Prostate gland (tissue), 2 donors: ENCODE measurements around the gene GDI1. TPM values are rescaled to one million over a fixed set of nuclear protein-coding genes. Genes with fewer than 3 reads are reported as not detected.

Experiments used
- DNase-seq: peaks from one replicate; pipeline ENCODE4 v3.0.0-alpha.2; 2019; ENCODE audit warnings: low spot score
- H3K27ac ChIP-seq, 2 donors: fragments of 200-600 bp; sonication (generic); 2 replicates each; pipeline ENCODE4 v1.5.1; 2017 to 2019
- H3K27me3 ChIP-seq: fragments of 200-600 bp; sonication (generic); replicated peaks from 2 replicates; pipeline ENCODE4 v1.5.1; 2019; ENCODE audit not compliant: insufficient read depth
- H3K36me3 ChIP-seq, 2 donors: fragments of 200-600 bp; sonication (generic); 1 replicate in 1 of 2; 2 replicates in 1 of 2; pipeline versions ENCODE4 v1.5.1 to v1.8.1; 2017 to 2019
- H3K4me1 ChIP-seq: fragments of 200-600 bp; sonication (generic); replicated peaks from 2 replicates; pipeline ENCODE4 v1.5.1; 2019
- H3K4me3 ChIP-seq, 2 donors: fragments of 200-600 bp; sonication (generic); 2 replicates each; pipeline ENCODE4 v1.5.1; 2017 to 2019
- H3K9me3 ChIP-seq: fragments of 200-600 bp; sonication (generic); 2 replicates; pipeline ENCODE4 v1.5.1; 2017
- POLR2A ChIP-seq: fragments of 450-650 bp; IDR thresholded peaks from one replicate; pipeline ENCODE4 v1.6.1; 2016; ENCODE audit warnings: antibody characterized with exemption, mild to moderate bottlenecking
- POLR2AphosphoS5 ChIP-seq: sonication (generic); formaldehyde crosslinking; IDR thresholded peaks from one replicate; pipeline ENCODE4 v1.6.1; 2017; ENCODE audit warnings: antibody characterized with exemption
- WGBS: methylation state at CpG from one replicate; pipeline ENCODE4 v1.1.5; 2018; 5-methylcytosine and 5-hydroxymethylcytosine counted together
- intact Hi-C: fragments of 100-400 bp; cut with DNase I; formaldehyde crosslinking; loops from one replicate; pipeline ENCODE4 v1.14.2; 2022
- total RNA-seq, 2 donors: library from RNA; depleted of rRNA; stranded (reverse); fragments of >200 nt; gene quantifications; one replicate each; pipeline ENCODE4 v1.1.0, GENCODE V29; 2016
- TF ChIP-seq, protein P1 (sequence below), 4 experiments: fragments of 200-600 bp in 2 of 4; fragments of 450-650 bp in 2 of 4; sonication (generic) in 2 of 4; IDR thresholded peaks; 1 replicate in 3 of 4; 2 replicates in 1 of 4; pipeline ENCODE4 v1.5.1; 2016 to 2019; ENCODE audit warnings: antibody characterized with exemption in 4 of 4, mild to moderate bottlenecking in 2 of 4, moderate library complexity in 2 of 4

The GDI1 gene
- total RNA-seq, 2 donors from 2014 or later: 52.9 to 148 TPM

DNA sequence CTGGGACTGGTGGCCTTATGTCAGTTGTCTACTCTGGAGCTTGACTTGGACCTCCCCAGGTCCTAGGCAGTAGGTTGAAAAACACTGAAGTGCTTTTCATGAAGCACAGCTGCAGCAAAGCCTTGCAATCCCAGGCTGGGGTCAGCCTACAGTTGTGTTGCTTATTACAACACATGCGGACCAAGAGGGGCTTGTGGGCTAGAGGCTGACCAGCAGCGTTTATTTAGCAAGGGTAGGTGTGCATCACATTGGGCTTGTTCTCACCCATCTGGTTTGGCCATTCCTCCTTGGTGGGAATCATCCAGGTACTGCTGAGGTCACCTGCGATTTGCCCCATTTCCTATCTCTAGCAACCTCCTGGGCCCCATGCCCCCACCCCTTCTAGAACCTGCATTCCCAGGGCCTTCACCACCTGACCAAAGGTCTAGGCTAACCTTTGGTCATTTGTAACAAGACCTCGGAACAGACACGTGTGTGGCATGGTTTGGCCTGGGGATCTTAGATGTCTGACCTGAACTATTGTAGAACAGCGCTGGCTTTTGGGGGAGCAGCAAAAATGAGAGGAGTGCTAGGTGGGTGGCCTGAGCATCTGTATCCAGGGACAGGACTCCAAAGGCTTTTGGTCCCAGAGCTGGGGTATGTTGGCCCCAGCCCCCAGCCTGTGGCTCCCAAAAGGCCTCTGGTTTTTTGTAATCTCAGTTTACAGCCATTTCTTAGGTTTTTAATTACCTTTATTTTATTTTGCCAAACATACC is 35.7 kb upstream of the GDI1 start:
- intact Hi-C loops: loop anchor here (5.0 kb wide), 1 partner anchor 36 kb away; the partner anchor contains the start of gene GDI1
- Histone ChIP-seq H3K9me3 (no peaks in the 10 kb centered on the region), H3K27me3 (no peaks in the 10 kb centered on the region), H3K36me3 (no peaks in the 10 kb centered on the region), H3K4me1 (no peaks in the 10 kb centered on the region), H3K27ac (peak overlapping the region; percentile 27 to 63), H3K4me3 (no peak overlapping the region)
- no peak for DNase-seq
- TF ChIP-seq, protein P1, sequence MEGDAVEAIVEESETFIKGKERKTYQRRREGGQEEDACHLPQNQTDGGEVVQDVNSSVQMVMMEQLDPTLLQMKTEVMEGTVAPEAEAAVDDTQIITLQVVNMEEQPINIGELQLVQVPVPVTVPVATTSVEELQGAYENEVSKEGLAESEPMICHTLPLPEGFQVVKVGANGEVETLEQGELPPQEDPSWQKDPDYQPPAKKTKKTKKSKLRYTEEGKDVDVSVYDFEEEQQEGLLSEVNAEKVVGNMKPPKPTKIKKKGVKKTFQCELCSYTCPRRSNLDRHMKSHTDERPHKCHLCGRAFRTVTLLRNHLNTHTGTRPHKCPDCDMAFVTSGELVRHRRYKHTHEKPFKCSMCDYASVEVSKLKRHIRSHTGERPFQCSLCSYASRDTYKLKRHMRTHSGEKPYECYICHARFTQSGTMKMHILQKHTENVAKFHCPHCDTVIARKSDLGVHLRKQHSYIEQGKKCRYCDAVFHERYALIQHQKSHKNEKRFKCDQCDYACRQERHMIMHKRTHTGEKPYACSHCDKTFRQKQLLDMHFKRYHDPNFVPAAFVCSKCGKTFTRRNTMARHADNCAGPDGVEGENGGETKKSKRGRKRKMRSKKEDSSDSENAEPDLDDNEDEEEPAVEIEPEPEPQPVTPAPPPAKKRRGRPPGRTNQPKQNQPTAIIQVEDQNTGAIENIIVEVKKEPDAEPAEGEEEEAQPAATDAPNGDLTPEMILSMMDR (IDR thresholded peaks at IDR 0.05): no peak
- TF ChIP-seq POLR2AphosphoS5 (no peak), POLR2A (no peak)
- WGBS: 18% methylated on average over 5 of the region's 6 CpGs

DNA sequence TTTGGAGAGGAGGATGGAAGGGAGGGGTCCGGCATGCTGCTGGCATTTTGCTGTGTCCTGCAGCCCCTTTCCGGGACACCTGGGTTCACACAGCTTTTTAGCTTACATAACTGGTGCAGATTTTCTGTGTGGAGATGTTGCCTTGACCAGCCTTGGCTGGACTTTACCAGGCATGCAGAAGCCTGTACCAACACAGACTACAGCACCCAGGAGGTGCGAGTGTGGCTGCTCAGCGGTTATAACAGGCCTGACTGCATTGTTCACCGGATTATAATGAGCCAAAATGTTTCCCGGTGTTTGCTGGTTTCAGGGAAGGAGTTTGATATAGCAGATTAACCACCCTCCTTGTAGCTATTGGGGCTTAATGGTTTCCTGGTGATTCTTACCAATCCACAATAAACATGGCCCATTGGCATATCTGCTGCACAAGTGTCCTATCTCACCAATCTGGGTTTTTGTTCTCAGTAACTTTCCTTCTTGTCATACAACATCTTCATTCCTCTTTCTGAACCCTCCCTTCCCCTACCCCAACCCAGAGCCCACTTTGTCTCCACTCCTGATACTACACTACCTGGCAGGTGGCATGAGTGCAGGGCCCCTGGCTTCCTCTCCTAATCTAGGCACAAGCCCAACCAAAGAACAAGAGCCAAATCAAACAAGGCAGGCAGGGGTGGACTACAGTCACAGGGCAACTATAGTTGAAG is 34.9 kb upstream of the GDI1 start:
- intact Hi-C loops: loop anchor here (5.0 kb wide), 1 partner anchor 35 kb away; the partner anchor contains the start of gene GDI1
- TF ChIP-seq, protein P1 (IDR thresholded peaks at IDR 0.05): no peak
- TF ChIP-seq POLR2AphosphoS5: peak; percentile 53
- no peaks in the 10 kb centered on the region for H3K36me3 ChIP-seq
- no peak overlapping the region for H3K4me3 ChIP-seq
- peak overlapping the region; percentile 46 to 63 for H3K27ac ChIP-seq
- WGBS: 26% methylated on average over 6 of the region's 6 CpGs
- peak; percentile 30 for DNase-seq
- H3K4me1 ChIP-seq: no peaks in the 10 kb centered on the region
- no peaks in the 10 kb centered on the region for H3K27me3 ChIP-seq
- H3K9me3 ChIP-seq: no peaks in the 10 kb centered on the region

DNA sequence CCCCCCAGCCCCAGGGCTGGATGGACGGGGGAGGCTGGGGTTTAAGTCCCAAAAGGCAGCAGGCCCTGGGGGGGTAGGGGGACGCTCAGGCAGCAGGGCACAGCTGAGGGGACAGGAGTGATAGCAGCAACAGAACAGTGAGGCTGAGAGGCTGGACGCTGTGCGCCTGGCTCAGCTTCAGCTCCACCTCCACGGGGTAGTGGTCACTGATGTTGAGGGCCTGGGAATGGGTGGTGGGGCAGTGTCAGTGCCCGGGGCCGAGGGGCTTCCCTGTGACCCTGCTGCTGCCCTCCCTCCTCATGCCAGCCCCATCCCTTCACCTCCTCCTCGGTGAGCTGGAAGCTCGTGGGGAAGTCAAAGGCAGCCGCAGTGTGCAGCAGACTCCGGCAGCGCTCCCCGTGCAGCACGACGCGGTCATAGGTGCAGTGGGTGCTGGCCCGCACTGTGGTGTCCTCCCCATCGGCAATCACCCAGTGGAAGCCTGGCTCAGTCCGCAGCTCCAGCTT is 34.3 kb upstream of the GDI1 start:
- no peak overlapping the region for H3K4me3 ChIP-seq
- no peaks in the 10 kb centered on the region for H3K9me3 ChIP-seq
- H3K36me3 ChIP-seq: no peaks in the 10 kb centered on the region
- no peak for DNase-seq
- WGBS: no CpG with 5 or more reads among the region's 19 CpGs
- H3K27me3 ChIP-seq: no peaks in the 10 kb centered on the region
- intact Hi-C loops: loop anchor here (5.0 kb wide), 1 partner anchor 35 kb away; the partner anchor contains the start of gene GDI1
- peak overlapping the region; percentile 46 to 63 for H3K27ac ChIP-seq
- no peaks in the 10 kb centered on the region for H3K4me1 ChIP-seq
- TF ChIP-seq POLR2AphosphoS5 (no peak), POLR2A (no peak)
- TF ChIP-seq, protein P1 (IDR thresholded peaks at IDR 0.05): no peak

DNA sequence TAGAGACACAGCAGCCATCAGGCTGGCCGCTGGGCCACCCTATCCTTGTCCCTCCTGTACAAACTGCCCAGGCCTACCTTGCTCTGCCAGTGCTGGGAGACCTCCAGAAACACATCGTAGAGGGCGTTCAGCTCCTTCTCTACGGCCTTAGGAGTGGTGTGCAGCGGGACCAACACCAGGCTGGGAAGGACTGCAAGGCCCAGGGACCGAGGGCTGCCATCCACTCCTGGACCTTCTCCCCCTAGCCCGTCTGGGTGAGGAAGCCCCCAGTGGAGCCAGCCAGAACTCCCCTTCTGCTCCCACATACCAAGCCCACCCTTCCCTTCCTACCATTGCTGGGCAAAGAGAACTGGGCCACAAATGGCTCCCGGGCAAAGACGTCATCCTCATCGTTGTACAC is 33.8 kb upstream of the GDI1 start:
- Histone ChIP-seq H3K4me3 (no peak overlapping the region), H3K36me3 (no peaks in the 10 kb centered on the region), H3K9me3 (no peaks in the 10 kb centered on the region), H3K27me3 (no peaks in the 10 kb centered on the region), H3K4me1 (no peaks in the 10 kb centered on the region), H3K27ac (no peak overlapping the region)
- TF ChIP-seq POLR2AphosphoS5: no peak
- TF ChIP-seq, protein P1 (IDR thresholded peaks at IDR 0.05): no peak
- TF ChIP-seq POLR2A: no peak
- 95% methylated on average over 5 of the region's 10 CpGs for whole genome bisulfite sequencing
- DNase-seq: no peak
- intact Hi-C loops: loop anchor here (5.0 kb wide), 1 partner anchor 34 kb away; the partner anchor contains the start of gene GDI1
